Lower leg skin (tissue), 4 donors: Measurements from ENCODE around the gene PEX5L. TPM values are rescaled to one million over a fixed set of nuclear protein-coding genes. Genes with fewer than 3 reads are reported as not detected.

Experiments used
- DNase-seq, 2 donors: peaks; one replicate each; pipeline ENCODE4 v3.0.0-alpha.2; 2019; ENCODE audit warnings: low spot score in 2 of 2
- H3K4me3 ChIP-seq: fragments of 200-600 bp; sonication (generic); 2 replicates; pipeline ENCODE4 v1.5.1; 2017; ENCODE audit warnings: mild to moderate bottlenecking, low read depth; ENCODE audit not compliant: poor library complexity, severe bottlenecking
- CTCF ChIP-seq, 3 donors: fragments of 450-650 bp; IDR thresholded peaks; one replicate each; pipeline ENCODE4 v1.5.1; 2016; ENCODE audit warnings: antibody characterized with exemption in 3 of 3, mild to moderate bottlenecking in 3 of 3, moderate library complexity in 2 of 3
- POLR2A ChIP-seq, 2 donors: fragments of 450-650 bp; IDR thresholded peaks; one replicate each; pipeline ENCODE4 v1.6.1; 2016 to 2017; ENCODE audit warnings: antibody characterized with exemption in 2 of 2, mild to moderate bottlenecking in 1 of 2, moderate library complexity in 1 of 2
- WGBS, 2 donors: methylation state at CpG; one replicate each; pipeline ENCODE4 v1.1.5; 2018; 5-methylcytosine and 5-hydroxymethylcytosine counted together
- intact Hi-C: fragments of 100-400 bp; cut with DNase I; formaldehyde crosslinking; loops from one replicate; pipeline ENCODE4 v1.15.0; 2023; ENCODE audit warnings: low total_unique reads
- total RNA-seq, 4 donors: library from RNA; depleted of rRNA; stranded (reverse); fragments of >200 nt; gene quantifications; one replicate each; pipeline ENCODE4 v1.1.0, GENCODE V29; 2016

PEX5L gene
- total RNA-seq, 4 donors from 2014 or later, result not detected

DNA sequence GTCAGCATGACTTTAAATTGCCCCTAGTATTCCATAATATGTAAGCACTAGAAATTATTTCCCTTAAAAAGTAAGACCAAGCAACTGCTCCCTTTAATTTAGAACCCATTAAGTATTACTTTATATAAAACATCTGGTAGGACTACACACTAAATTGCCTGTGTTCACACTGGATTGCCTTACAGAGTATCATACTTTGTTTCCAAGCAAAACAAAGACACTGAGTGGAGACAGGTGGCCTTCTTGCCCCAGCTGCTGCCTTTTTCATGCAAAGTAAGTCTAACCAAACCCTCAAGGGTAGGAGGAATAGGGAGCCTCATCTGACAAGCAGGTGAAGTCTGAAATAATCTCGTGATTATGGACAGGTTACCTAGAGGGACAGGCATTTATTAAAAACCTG lies 87.3 kb downstream of the PEX5L start:
- WGBS, 2 donors, result 16 to 29% methylated on average over 1 of the region's 1 CpG
- intact Hi-C loops, result no loop called here
- DNase-seq, result no peak
- no peak overlapping the region for H3K4me3 ChIP-seq
- TF ChIP-seq POLR2A (IDR thresholded peaks at IDR 0.05) (no peak), CTCF (IDR thresholded peaks at IDR 0.05) (no peak)

GRCh38 chr3:179948740-179949139 lies 88.0 kb downstream of the PEX5L start:
- TF ChIP-seq CTCF (IDR thresholded peaks at IDR 0.05), result no peak
- intact Hi-C loops, result no loop called here
- WGBS, 2 donors, result 72 to 78% methylated on average over 7 of the region's 7 CpGs

GRCh38 chr3:179945569-179945968 lies 91.2 kb downstream of the PEX5L start:
- H3K4me3 ChIP-seq, result no peak overlapping the region
- 76 to 79% methylated on average over 7 of the region's 7 CpGs for WGBS, 2 donors
- no peak for DNase-seq
- TF ChIP-seq CTCF (IDR thresholded peaks at IDR 0.05), result no peak
- TF ChIP-seq POLR2A (IDR thresholded peaks at IDR 0.05), result no peak
- intact Hi-C loops, result no loop called here

More at GRCh38 chr3:179948740-179949139, 88.0 kb downstream of the PEX5L start:
- no peak overlapping the region for H3K4me3 ChIP-seq
- DNase-seq, result no peak

- 60 to 83% methylated on average over 6 of the region's 6 CpGs for WGBS, 2 donors
- no peak for TF ChIP-seq CTCF (IDR thresholded peaks at IDR 0.05)
- no peak for TF ChIP-seq POLR2A (IDR thresholded peaks at IDR 0.05)
- intact Hi-C loops, result no loop called here
- no peak for DNase-seq
- no peak overlapping the region for H3K4me3 ChIP-seq
Observed at GRCh38 chr3:179943117-179943880, 93.4 kb downstream of the PEX5L start.

- intact Hi-C loops, result no loop called here
- H3K4me3 ChIP-seq, result peak overlapping the region; percentile 2
- no peak for TF ChIP-seq CTCF (IDR thresholded peaks at IDR 0.05)
- TF ChIP-seq POLR2A (IDR thresholded peaks at IDR 0.05), result no peak
- no peak for DNase-seq
- WGBS, 2 donors, result 47 to 48% methylated on average over 11 of the region's 11 CpGs
Observed at GRCh38 chr3:179942553-179943075, 94.1 kb downstream of the PEX5L start.
